ENCODE results near the gene PPP1R1C.
"Not testable (repeated sequence)": the region's sequence is repeated elsewhere in the genome, so short reads cannot be mapped to it uniquely, and the experiment has no call there.

The PPP1R1C gene

DNA sequence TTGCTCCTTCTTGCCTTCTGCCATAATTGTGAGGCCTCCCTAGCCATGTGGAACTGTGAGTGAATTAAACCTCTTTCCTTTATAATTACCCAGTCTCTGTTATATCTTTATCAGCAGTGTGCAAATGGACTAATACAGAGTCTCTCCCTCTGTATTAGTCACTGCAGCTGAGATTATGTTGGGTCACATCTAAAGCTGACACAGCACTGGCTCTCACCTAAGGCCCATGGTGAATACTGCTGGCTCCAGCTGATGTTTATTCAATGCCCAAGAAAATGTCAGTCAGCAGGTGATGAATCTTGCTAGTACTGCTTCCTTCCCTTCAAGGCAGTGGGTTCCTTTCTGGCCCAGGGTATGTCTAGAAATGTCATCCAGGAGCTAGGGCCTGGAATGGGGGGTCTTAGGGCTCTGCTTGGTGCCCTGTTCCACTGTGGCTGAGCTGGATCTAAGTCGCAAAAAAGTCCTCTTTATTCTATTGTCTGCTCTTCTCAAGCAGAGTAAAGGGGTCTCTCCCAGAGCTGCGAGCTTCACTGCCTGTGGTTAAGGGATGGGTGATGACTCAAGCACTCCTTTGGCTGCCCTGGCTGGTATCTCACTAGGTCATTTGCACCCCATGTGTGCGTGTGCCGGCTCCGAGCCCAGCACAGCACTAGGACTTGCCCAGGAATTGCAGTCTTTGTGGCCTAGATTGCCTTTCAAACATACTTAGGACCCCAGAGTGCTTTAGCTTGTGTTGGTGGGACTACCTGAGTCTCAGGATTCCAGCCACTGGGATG, 29.9 kb downstream of the PPP1R1C start:
- DNase-seq = no peak

DNA sequence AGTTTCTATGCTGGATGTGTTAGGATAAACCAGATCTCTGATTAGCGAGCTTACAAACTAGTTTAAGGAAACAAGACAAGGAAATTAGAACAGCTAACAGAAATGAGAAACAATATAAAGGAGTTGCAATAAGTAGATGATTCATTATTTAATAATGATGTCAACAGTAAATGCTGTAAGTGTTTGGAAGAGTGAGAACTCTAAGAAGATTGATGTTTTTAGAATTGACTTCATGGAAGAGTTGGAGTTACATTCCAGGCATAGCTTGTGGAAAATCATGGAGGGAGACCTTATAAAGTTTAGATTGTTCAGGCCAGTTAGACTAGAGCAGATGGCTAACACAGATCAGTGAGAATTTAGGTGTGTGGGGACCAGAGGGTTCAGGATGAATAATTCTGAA, 32.6 kb downstream of the PPP1R1C start:
- DNase-seq = no peak

DNA sequence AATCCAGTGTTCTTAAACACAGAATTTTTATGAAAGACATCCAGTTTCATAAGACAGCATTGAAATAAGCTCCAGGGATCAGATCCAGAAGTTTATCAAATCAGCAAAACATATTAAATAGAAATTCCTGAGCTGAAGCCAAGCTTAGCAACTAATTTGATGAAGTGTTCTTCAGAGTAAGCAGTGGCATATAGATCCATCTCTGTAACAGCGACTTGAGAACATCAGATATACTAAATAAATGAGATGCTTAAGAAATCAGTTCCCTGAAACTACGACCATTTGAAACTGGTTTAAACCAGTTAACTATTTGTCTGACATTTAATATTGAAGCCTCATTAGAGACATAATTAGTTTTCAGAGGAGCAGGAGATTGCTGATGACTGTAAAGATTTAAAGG, 34.1 kb downstream of the PPP1R1C start:
- no peak for DNase-seq

DNA sequence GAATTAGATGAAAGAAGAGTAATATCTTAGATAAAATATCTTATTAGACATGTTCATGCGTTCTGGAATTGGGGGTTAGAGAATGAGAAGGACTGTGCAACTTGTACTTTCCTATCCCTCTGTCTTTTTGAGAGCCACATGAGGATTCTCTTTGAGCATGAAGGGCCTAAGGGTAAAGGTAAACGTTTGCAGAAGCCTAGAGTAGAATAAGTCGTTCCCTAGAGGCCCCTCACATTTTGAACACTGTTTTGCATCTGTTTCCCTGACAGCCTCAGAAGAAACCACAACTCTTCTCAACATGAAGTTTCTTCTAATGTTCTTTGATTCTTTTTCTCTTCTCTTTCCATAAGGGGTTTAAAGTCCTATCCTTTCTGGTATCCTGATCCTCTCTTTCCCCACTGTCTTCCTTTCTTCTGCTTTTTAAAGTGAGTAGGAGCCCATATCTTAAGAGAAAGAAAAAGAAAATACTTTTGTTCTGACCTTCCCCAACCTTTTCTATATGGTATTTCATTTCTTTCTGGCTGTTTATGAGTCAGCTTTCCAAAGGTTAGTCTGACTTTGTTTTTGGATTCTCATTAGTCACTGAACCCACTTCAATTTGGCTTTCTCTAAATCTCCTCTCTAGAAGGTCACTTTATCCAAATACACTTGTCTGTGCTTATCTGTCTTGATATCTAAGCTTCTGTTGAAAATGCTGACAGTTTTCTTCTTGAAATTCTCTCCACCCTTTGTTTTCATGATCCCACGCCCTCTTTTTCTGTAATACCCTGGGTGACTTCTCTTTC, 34.8 kb downstream of the PPP1R1C start:
- DNase-seq = peak; percentile 37

DNA sequence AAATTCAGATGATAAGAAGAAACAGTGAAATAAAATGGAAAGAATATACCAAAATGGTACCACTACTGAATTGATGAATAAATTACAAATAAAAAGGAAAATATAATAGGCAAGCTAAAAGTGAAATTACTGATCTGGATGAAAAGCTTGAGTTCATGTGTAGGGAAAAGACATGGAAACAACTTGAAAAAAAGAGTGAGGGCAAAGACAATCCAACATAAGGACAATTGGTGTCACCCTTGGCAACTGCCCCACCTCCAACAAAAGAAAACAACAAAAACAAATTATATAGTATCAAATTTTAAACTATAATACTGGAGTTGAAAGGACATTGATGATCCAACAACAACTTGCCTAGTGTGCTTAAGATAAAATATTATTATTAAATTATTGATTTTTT, 37.6 kb downstream of the PPP1R1C start:
- DNase-seq = no peak

DNA sequence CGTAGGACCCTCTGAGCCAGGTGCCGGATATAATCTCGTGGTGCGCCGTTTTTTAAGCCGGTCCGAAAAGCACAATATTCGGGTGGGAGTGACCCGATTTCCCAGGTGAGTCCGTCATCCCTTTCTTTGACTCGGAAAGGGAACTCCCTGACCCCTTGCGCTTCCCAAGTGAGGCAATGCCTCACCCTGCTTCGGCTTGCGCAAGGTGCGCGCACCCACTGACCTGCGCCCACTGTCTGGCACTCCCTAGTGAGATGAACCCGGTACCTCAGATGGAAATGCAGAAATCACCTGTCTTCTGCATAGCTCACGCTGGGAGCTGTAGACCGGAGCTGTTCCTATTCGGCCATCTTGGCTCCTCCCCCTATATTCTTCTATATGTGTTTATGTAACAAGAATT, 45.2 kb downstream of the PPP1R1C start:
- DNase-seq = not testable (repeated sequence)

DNA sequence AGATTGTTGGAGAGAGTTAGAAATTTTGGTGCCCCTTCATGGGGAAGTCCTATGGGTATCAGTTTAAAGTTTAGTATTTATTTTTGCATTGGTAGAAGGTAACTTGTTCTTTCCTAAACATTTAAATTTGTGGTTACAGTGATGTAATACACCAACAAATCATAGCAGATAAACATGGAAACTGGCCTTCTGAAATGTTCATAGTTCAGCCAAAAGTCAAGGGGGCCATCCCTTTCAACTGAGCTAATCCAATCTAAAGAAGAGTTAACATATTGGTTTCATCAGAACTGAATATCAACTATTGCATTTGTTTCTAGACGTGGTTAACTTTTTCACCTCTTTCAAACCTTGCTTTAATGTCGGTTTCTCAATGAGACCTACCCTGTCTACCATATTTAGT, 46.3 kb downstream of the PPP1R1C start:
- DNase-seq = no peak

DNA sequence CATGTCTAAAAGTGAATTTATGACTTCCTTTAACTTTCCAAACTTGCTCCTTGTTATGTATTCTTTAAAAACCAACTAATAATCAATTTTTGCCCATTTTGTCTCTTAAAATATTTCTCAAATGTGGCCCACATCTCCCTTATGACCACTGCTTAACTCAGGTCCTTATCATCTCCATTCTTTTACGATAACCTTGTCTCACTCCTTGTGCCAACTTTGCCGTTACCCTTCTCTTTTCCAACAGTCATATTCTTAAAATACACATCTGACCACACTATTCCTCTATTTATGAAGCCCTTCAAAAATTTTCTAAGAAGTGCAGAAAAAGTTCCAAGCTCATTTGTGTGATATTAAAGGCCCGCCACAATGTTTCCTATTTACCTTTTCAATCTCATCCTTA, 47.8 kb downstream of the PPP1R1C start:
- no peak for DNase-seq

DNA sequence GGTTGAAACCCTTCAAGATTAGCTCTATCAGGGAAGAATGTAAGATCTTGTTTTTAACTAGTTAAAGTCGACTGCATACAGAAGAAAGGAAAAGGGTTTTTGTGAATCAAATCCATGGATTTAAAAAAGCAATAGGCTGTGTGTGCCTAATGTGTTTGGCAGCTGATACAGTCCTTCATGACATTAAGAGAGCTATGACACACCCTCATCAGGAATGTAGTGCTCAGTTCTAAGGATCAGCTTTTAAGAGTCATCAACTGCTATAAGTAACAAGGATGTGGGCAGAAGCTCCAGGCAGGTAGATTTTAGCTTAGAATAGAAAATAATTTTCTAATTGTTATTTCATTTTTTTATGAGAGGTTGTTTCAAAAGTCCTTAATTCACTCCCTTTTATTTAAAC, 52.9 kb downstream of the PPP1R1C start:
- no peak for DNase-seq

DNA sequence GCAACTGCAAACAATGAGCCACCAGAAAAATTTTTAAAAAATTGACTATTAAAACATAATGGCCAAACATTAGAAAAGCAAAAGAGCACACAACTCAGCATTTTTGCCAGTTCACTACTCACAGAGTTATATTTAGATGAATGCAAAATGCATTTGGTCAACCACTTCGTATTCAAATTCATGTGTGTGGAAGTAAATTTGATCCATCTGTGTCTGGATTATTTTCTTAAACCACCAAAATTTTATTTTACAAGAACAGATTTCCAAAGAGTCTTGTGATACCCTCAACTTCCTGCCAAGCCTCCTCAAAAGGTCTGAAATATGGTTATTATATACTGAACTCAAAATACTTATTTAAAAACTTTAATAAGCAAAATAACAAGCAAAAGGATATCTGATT, 57.4 kb downstream of the PPP1R1C start:
- DNase-seq = no peak

DNA sequence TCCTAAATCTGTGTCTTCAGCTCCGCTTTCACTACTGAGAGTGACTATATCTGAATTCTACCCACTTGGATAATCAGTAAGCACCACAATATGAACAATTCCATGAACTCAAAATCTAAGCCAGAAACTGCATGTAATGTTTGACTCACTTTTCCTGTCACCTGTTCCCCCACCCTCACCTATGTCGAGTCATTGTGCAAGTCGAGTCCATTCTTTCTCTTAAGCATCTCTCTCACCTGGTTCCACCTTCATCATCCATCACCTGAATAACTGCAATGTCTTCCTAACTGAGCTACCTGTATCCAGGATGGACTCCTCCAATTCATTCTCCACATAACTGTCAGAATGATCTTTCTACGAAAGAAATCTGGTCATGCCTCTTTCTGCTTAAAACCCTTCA, 58.2 kb downstream of the PPP1R1C start:
- no peak for DNase-seq

DNA sequence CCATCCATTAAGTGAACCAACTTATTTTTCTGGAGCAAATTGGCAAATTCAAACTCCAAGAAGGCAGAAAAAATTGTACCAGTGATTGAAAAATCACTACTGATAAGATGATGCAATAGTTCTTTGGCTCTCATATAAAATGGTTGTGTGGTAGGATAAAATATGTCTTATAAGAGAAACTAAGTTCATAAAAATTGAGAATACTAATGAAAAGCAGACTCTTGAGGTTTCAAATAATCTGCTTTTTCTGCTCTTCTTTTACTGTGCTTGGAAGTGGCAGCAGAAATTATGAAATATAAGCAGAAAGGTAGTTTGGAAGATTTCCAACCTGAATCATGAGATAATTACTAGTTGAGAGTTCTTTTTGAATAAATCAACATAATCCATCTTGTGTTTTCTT, 61.9 kb downstream of the PPP1R1C start:
- peak; percentile 76 for DNase-seq

DNA sequence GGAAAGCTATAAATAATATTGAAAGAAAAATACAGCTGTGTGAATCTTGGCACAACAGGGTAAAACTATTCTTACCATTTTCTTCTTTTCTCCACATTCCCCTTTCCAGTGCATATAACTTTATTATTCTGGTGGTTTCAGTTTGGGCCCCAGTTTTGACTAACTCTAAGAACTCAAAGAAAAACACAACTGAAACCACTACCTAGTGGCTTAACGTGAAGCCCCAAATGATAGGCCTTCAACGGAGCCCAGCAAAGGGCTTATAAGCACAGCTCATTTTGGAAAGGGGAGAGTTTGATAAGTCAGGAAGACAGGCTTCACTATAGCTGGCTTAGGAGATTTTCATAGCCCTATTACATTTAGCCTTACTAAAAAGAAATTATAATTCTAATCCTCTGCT, 62.4 kb downstream of the PPP1R1C start:
- DNase-seq = peak; percentile 39

DNA sequence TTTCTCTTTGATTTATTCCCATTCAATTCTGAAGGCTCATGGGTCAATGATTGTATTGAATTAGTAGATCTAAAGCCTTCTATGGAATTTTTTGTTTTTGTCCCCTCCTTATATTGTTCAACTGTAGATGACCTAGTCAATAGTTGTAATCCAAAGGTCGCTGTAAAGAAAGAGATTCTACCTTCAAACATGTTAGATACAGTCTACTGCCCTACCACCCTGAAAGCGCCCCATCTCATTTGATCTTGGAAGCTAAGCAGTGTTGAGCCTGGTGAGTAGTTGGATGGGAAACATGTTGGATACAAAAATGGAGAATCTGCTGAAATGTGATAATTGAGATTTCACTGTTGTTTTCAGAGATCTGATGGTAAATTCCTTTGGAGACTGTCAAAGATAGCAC, 63.0 kb downstream of the PPP1R1C start:
- no peak for DNase-seq

DNA sequence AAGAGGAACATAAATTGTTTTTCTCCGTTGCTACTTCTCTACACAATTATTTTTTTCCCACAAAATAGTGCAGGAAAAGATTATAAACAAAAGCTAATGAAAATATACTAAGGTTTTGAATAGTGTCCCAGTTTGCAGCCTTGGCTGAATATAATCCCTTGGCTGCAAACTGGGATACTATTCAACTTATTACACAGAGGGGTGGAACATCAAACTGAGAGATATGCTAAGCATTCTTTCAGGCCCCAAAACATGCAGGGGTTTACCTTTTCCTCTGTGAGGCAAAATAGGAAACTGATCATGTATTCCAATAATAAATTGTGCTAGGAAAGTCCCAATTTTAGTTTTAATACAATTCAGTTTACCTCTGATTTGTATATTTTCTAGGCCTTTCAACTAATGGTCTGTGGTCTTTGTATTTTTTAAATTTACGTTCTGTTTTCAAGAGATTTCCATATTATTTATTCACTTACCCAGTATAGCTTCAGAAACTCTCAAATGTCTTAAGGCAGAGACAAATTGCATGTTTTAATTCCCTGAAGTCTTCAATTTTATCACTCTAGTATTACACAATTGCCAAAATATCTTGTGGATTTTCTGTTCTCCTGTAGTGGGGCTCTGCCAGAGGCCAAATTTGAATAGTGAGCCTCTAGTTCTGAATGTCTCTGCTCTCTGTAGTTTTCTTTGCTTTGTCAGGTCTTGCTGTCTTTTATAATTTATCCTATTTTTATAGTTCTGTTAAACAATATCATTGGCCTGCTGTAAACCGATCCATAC, 63.9 kb downstream of the PPP1R1C start:
- DNase-seq = no peak

DNA sequence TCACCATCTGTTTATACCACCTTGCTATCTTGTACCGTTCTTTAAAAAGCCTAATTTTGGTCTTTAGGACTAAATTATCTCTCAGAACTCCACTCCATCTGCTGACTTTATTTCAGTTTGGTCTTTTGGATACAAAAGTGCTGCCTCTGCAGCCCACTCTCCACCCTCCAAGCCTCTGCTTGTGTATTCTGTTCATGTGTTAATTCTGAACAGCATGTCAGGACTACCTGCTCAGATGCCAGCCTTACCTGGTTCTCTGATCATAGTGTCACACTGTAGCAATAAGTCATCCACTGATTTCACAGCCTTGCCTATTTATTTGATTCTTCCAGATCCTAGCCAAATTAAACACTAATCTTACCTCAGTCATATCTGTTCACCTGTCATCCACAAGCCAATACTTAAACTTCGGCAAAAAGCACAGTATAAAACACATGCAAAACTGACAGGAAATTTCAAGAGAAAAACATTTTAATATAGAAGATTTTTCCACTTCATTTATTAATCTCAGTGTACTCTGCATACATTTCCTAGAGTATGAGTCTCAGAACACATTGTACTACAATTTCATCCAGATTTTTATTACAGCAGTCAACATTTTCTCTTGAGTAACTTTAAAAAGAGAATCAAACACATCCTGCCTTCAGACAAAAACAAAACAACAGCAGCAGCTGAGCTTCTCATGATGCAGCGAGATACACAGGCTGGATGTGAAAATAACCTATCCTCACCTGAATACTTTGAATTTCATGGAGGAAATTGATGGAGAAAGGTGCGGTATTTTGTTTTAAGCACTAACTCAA, 64.9 kb downstream of the PPP1R1C start:
- peak; percentile 37 for DNase-seq

DNA sequence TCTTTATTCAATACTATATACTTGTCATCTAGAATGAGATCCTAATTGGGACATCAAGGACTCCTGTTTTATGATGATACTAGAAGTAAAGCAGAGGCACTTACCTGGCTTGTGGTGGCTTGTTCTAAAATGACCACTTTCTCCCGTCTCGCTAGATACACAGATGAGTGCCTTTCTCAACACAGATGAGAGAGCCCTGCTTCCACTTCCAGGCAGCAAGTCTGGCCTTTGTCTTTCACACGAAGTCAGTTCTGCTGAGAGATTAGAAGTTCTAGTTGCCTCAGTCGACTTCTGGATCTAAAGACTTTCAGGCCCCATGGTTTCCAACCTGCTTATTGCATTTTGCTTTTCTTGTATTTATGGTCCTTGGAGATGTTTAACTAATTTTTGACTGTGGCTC, 70.3 kb downstream of the PPP1R1C start:
- no peak for DNase-seq

DNA sequence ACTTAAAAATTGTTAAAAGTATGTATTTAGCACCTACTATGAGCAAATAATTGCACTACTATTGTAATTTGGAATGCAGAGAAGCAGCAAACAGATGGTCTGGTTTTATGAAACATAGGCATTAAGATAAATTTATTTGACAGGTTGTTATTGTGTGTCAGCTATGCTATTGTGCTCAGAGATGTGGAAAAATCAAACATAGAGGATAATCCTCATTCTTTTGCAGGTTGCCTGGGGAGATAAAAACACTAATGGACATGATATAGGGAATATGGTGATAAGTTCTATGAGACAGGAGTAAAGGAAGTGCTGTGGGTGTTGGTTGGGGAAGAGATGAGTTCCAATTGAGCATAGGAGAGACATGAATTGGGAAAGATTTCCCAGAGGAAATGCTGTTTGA, 71.3 kb downstream of the PPP1R1C start:
- DNase-seq = peak; percentile 90

DNA sequence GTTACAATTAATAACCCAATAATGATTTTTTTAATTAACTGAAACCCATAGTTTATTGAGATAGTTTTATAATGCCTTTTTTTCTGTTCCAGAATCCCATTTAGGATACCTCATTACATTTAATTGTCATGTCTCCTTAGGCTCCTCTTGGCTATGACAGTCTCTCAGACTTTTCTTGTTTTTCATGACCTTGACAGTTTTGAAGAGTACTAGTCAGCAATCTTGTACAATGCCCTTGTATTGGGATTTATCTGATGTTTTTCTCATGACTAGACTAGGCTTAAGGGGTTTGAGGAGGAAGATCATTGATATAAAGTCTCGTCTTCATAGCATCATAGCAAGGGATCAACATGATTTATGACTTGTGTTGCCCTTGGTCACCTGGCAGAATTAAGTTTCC, 72.4 kb downstream of the PPP1R1C start:
- no peak for DNase-seq

DNA sequence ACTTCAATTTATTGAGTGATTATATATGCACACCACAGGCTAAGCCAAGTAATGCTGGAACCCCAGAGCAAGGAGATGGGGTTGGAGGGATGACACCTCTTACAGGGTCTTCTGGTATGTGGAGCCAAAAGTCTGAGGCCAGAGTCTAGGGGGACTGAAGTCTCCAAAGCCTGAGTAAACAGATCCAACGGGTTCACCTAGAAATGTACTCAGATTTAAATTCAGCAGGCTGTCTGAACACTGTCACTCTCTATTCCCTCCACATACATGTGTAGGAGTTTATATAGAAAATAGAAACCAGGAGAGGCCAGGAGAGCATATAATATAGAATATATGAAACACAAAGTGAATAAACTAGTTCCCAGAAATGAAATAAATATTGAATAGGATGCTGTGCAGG, 76.1 kb downstream of the PPP1R1C start:
- DNase-seq = no peak

DNA sequence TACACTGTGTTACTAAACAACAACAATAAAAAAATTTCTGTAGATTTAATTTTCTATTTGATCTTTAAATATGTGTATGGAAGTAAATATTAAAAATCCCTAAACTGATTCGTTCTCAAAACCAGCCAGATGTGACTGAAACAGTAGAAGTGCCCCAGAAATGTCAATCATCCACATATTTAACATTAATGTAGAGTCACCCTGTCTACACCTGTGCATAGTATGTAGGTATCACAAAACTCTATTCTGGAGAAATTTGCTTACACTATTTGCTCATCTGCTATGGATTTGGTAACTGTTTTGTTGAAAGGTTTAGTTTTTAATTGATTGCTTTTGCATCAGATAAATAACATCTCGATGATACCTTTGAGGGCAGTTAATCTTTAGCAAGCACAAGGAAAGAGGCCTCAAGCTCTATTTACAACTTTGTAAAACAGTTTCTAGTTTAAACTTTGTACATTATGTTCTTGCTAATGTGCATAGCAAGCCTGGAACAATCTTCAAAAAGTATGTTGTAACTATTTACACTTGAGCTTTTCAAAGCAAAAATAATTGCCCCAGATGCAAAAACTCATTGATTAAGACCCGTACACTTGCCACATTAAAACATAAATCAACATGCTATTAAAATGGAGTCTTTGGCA, 76.8 kb downstream of the PPP1R1C start:
- DNase-seq = no peak

DNA sequence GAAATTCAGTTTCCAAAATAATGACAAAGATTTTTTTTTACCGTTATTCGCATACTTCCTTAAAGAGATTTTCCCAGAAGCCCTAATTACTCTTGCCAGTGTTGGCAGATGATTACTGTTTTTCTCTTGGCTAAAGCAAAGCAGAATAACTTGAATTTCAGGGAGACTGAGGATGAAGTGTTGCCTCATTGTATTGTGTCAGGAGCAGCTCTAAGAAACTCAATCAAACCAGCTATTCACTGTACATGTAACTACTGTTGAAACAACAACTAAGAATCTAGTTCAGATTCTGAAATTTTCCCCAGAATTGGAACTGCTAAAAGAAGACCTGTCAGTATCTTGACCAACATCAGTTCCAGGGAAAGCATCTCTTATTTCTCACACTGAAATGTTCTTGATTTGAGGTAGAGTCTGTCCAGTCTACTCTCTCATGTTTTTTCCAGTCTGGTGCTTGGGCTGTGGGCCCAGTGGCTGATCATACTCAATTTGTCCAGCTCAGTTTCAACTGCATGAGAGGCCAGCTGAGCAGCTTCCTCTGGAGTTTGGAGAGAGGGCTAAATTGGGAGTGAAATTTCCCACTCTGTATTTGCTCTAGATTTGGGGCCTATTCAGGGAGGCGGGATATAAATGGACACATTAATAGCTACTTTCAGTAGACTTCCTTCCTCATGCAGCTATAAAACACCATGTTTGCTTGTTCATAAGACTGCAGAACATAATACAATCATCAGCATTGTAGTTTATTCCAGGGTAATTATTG, 78.5 kb downstream of the PPP1R1C start:
- peak; percentile 68 for DNase-seq
